ENCODE measurements around the gene UBAC1. TPM values are rescaled to one million over a fixed set of nuclear protein-coding genes. Genes with fewer than 3 reads are reported as not detected.
"Not testable (repeated sequence)": the region's sequence is repeated elsewhere in the genome, so short reads cannot be mapped to it uniquely, and the experiment has no call there.

UBAC1 gene
- total and polyA plus RNA-seq, 4 donors, result 16.2 to 115 (median 16.4) TPM

DNA sequence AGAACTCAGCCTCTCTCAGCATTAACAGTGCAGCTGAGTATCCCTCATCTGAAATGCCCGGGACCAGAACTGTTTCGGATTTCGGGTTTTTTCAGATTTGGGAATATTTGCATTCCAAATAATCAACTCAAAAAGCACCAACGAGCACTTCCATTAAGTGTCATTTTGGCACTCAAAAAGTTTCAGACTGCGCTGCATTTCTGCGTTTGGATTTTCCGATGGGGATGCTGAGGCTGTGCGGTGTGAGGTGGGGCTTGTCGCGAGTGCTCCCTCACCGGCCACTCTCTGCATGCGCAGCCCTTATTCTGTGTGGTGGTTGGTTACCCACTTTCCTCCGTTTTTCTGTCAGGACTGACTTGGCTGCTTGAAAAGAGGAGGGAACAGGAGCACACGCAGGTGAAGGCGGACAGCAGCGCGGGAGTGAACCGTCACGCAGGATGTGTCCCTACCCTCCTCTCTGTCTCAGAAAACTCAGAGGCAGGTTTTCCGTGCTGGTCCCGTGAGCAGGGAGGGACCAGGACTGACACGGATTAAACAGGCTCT is 8.4 kb downstream of the UBAC1 start:
- H3K9ac ChIP-seq (ENCODE audit: low read depth in 1 of 2, low read length in 2 of 2), result no peak overlapping the region
- DNase-seq (ENCODE audit: low spot score), result no peak
- H3K9me3 ChIP-seq (ENCODE audit: control insufficient read depth in 4 of 4, low read length in 3 of 4), result no peaks in the 10 kb centered on the region
- no peaks in the 10 kb centered on the region for H3K27me3 ChIP-seq (ENCODE audit: control insufficient read depth in 4 of 4, insufficient read depth in 4 of 4, low read length in 3 of 4)
- H3K4me1 ChIP-seq (ENCODE audit: control insufficient read depth in 4 of 4, insufficient read depth in 4 of 4, low read length in 3 of 4), result peaks cover 0 to 5% (median 3%) of the 10 kb centered on the region in 4 donors
- TF ChIP-seq, protein P1, sequence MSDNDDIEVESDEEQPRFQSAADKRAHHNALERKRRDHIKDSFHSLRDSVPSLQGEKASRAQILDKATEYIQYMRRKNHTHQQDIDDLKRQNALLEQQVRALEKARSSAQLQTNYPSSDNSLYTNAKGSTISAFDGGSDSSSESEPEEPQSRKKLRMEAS (IDR thresholded peaks at IDR 0.05), result no peak
- TF ChIP-seq, protein P2, sequence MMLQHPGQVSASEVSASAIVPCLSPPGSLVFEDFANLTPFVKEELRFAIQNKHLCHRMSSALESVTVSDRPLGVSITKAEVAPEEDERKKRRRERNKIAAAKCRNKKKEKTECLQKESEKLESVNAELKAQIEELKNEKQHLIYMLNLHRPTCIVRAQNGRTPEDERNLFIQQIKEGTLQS (IDR thresholded peaks at IDR 0.05), result no peak
- TF ChIP-seq, protein P3, sequence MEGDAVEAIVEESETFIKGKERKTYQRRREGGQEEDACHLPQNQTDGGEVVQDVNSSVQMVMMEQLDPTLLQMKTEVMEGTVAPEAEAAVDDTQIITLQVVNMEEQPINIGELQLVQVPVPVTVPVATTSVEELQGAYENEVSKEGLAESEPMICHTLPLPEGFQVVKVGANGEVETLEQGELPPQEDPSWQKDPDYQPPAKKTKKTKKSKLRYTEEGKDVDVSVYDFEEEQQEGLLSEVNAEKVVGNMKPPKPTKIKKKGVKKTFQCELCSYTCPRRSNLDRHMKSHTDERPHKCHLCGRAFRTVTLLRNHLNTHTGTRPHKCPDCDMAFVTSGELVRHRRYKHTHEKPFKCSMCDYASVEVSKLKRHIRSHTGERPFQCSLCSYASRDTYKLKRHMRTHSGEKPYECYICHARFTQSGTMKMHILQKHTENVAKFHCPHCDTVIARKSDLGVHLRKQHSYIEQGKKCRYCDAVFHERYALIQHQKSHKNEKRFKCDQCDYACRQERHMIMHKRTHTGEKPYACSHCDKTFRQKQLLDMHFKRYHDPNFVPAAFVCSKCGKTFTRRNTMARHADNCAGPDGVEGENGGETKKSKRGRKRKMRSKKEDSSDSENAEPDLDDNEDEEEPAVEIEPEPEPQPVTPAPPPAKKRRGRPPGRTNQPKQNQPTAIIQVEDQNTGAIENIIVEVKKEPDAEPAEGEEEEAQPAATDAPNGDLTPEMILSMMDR (IDR thresholded peaks at IDR 0.05; ENCODE audit: low read depth, low read length, missing input control), result no peak
- no peak for TF ChIP-seq HNF4G (IDR thresholded peaks at IDR 0.05)
- TF ChIP-seq EGR1 (IDR thresholded peaks at IDR 0.05; ENCODE audit: low read depth in 2 of 2), result no peak
- no peak for TF ChIP-seq HNF4A (conservative IDR thresholded peaks at IDR 0.05)
- 87% methylated on average over 22 of the region's 22 CpGs for WGBS
- H3K36me3 ChIP-seq (ENCODE audit: control insufficient read depth in 4 of 4, insufficient read depth in 3 of 4, low read depth in 1 of 4, low read length in 3 of 4), result peaks cover 2 to 28% (median 15%) of the 10 kb centered on the region in 4 donors
- H3K27ac ChIP-seq (ENCODE audit: low read depth in 1 of 2, low read length in 2 of 2), result no peak overlapping the region
- H3K4me3 ChIP-seq (ENCODE audit: low read depth in 1 of 3, low read length in 3 of 3), result no peak overlapping the region

DNA sequence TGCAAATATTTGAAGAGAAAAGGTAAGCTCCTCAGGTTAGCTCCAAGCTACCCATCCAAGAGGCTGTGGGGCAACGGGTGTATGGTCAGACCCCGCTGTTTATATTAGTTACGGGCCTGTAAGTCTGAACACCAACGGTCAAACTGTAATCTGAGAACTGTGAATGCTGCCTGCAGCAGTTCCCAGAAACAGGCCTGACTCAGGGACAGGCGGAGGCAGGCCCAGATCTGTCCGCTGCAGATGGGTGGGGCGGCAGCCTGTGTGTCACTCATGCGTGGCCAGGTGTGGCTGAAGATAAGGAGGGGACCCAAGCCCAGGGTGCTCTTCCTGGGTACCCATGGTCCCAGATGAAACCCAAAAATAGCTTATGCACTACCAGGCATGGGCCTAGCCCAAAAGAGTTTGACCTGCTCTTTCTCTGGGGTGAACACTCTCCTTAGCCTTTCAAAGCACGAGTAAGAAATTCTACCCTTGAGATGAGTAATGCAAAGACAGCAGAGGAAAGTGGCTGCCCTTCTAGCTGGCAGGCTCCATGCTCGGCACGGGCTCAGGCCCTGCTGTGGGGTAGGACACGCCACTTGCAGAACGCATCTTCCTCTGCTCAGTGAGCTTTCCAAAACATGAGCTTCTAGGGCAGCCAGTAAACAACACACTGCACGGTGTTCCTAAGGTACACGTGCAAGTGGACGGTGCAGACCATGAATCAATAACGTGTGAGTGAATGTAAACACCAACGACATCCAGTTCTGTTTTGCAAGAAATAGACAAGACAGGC is 9.1 kb downstream of the UBAC1 start:
- H3K4me1 ChIP-seq (ENCODE audit: control insufficient read depth in 4 of 4, insufficient read depth in 4 of 4, low read length in 3 of 4), result peaks cover 0 to 5% (median 3%) of the 10 kb centered on the region in 4 donors
- DNase-seq (ENCODE audit: low spot score), result peak; percentile 88
- no peaks in the 10 kb centered on the region for H3K9me3 ChIP-seq (ENCODE audit: control insufficient read depth in 4 of 4, low read length in 3 of 4)
- 65% methylated on average over 18 of the region's 18 CpGs for WGBS
- H3K36me3 ChIP-seq (ENCODE audit: control insufficient read depth in 4 of 4, insufficient read depth in 3 of 4, low read depth in 1 of 4, low read length in 3 of 4), result peaks cover 2 to 29% (median 16%) of the 10 kb centered on the region in 4 donors
- no peak overlapping the region for H3K4me3 ChIP-seq (ENCODE audit: low read depth in 1 of 3, low read length in 3 of 3)
- no peaks in the 10 kb centered on the region for H3K27me3 ChIP-seq (ENCODE audit: control insufficient read depth in 4 of 4, insufficient read depth in 4 of 4, low read length in 3 of 4)
- no peak overlapping the region for H3K9ac ChIP-seq (ENCODE audit: low read depth in 1 of 2, low read length in 2 of 2)
- TF ChIP-seq FOXA1 (IDR thresholded peaks at IDR 0.05) (peak; percentile 96), JUND (IDR thresholded peaks at IDR 0.05) (no peak), FOXA2 (IDR thresholded peaks at IDR 0.05) (peak; percentile 96), HNF4A (conservative IDR thresholded peaks at IDR 0.05) (peak in 1 of 2 donors; percentile 42)
- H3K27ac ChIP-seq (ENCODE audit: low read depth in 1 of 2, low read length in 2 of 2), result no peak overlapping the region

DNA sequence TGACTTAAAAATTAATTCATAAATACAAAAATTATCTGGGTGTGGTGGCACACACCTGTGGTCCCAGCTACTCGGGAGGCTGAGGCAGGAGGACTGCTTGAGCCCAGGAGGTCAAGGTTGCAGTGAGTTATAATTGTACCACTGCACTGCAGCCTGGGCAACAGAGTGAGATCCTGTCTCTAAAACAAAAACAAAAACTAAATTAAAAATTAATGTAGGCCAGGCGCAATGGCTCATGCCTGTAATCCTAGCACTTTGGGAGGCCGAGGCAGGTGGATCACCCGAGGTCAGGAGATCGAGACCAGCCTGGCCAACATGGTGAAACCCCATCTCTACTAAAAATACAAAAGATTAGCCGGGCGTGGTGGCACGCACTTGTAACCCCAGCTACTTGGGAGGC is 9.9 kb downstream of the UBAC1 start:
- H3K4me1 ChIP-seq (ENCODE audit: control insufficient read depth in 4 of 4, insufficient read depth in 4 of 4, low read length in 3 of 4); H3K4me3 ChIP-seq (ENCODE audit: low read depth in 1 of 3, low read length in 3 of 3); H3K9ac ChIP-seq (ENCODE audit: low read depth in 1 of 2, low read length in 2 of 2); H3K9me3 ChIP-seq (ENCODE audit: control insufficient read depth in 4 of 4, low read length in 3 of 4); H3K27me3 ChIP-seq (ENCODE audit: control insufficient read depth in 4 of 4, insufficient read depth in 4 of 4, low read length in 3 of 4); DNase-seq (ENCODE audit: low spot score); H3K27ac ChIP-seq (ENCODE audit: low read depth in 1 of 2, low read length in 2 of 2): not testable (repeated sequence)
- peaks cover 4 to 36% (median 22%) of the 10 kb centered on the region in 4 donors for H3K36me3 ChIP-seq (ENCODE audit: control insufficient read depth in 4 of 4, insufficient read depth in 3 of 4, low read depth in 1 of 4, low read length in 3 of 4)
- 97% methylated on average over 8 of the region's 8 CpGs for WGBS

DNA sequence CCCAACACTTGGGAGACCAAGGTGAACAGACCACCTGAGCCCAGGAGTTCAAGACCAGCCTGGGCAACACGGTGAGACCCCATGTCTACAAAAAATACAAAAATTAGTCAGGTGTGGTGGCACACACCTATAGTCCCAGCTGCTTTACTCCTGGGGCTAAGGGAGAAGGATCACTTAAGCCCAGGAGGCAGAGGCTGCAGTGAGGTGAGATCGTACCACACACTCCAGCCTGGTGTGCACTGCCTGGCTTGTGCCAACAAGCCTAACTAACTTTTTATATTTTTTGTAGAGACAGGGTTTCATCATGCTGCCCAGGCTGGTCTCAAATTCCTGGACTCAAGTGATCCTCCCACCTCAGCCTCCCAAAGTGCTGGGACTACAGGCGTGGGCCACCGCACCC is 10.3 kb downstream of the UBAC1 start:
- H3K27me3 ChIP-seq (ENCODE audit: control insufficient read depth in 4 of 4, insufficient read depth in 4 of 4, low read length in 3 of 4); DNase-seq (ENCODE audit: low spot score); H3K9me3 ChIP-seq (ENCODE audit: control insufficient read depth in 4 of 4, low read length in 3 of 4); H3K4me1 ChIP-seq (ENCODE audit: control insufficient read depth in 4 of 4, insufficient read depth in 4 of 4, low read length in 3 of 4); H3K27ac ChIP-seq (ENCODE audit: low read depth in 1 of 2, low read length in 2 of 2); H3K4me3 ChIP-seq (ENCODE audit: low read depth in 1 of 3, low read length in 3 of 3); H3K9ac ChIP-seq (ENCODE audit: low read depth in 1 of 2, low read length in 2 of 2): not testable (repeated sequence)
- 99% methylated on average over 4 of the region's 4 CpGs for WGBS
- peaks cover 7 to 41% (median 26%) of the 10 kb centered on the region in 4 donors for H3K36me3 ChIP-seq (ENCODE audit: control insufficient read depth in 4 of 4, insufficient read depth in 3 of 4, low read depth in 1 of 4, low read length in 3 of 4)

Data from liver (tissue), 9 donors.